IMR-90 (cell line): ENCODE results near the gene ANKMY1. TPM values are rescaled to one million over a fixed set of nuclear protein-coding genes. Genes with fewer than 3 reads are reported as not detected.

Source experiments
- ATAC-seq: fragments of 200-7000 bp; cut with Tn5 transposase; 2 replicates; pipeline ENCODE4 v1.9.1; 2020; ENCODE audit warnings: low read depth, mild to moderate bottlenecking, moderate library complexity
- BruUV-seq: library from RNA; stranded (reverse); fragments of 400-500 nt; replicated peaks from 2 replicates; lab custom pipeline; 2021; lab: Mats Ljungman, UMichigan
- CTCF ChIA-PET: fragments of 300-600 bp; formaldehyde crosslinking; extraction: SDS; loops from one replicate; lab custom pipeline; 2021; ENCODE audit warnings: antibody characterized with exemption; lab: Yijun Ruan, JAX
- POLR2A ChIA-PET: fragments of 300-600 bp; sonication (Branson Sonifier 250); formaldehyde crosslinking; loops from one replicate; lab custom pipeline; 2022; ENCODE audit warnings: antibody characterized with exemption; ENCODE audit not compliant: unreplicated experiment; lab: Charles Lee
- DNase-seq: peaks from one replicate; pipeline ENCODE4 v3.0.0; 2013
- H2AFZ ChIP-seq: replicated peaks from 2 replicates; pipeline ENCODE3; 2013; ENCODE audit warnings: low read length, mild to moderate bottlenecking; ENCODE audit not compliant: poor library complexity
- H2AK5ac ChIP-seq: 2 replicates; pipeline ENCODE4 v1.6.1; 2013; ENCODE audit warnings: low read depth, low read length, inconsistent platforms
- H2AK9ac ChIP-seq: replicated peaks from 2 replicates; pipeline ENCODE3; 2013; ENCODE audit warnings: mild to moderate bottlenecking, low read depth, low read length, moderate library complexity; ENCODE audit not compliant: poor library complexity
- H2BK120ac ChIP-seq: 2 replicates; pipeline ENCODE4 v1.6.1; 2013; ENCODE audit warnings: low read depth, low read length, inconsistent platforms
- H2BK15ac ChIP-seq: 3 replicates; pipeline ENCODE4 v1.6.1; 2013; ENCODE audit warnings: low read depth, low read length, inconsistent platforms
- H2BK20ac ChIP-seq: 2 replicates; pipeline ENCODE4 v1.6.1; 2013; ENCODE audit warnings: low read depth, mild to moderate bottlenecking, inconsistent platforms, low read length, moderate library complexity
- H2BK5ac ChIP-seq: 2 replicates; pipeline ENCODE4 v1.6.1; 2013; ENCODE audit warnings: mild to moderate bottlenecking, low read depth, low read length, inconsistent platforms; ENCODE audit not compliant: poor library complexity, severe bottlenecking
- H3K14ac ChIP-seq: replicated peaks from 2 replicates; pipeline ENCODE4 v1.6.1; 2013; ENCODE audit warnings: low read depth, low read length, inconsistent platforms
- H3K18ac ChIP-seq: 2 replicates; pipeline ENCODE4 v1.6.1; 2013; ENCODE audit warnings: low read depth, low read length, control low read depth
- H3K23ac ChIP-seq: 2 replicates; pipeline ENCODE4 v1.6.1; 2013; ENCODE audit warnings: low read depth, low read length, inconsistent platforms
- H3K27ac ChIP-seq: 2 replicates; pipeline ENCODE4 v1.5.1; 2013; ENCODE audit warnings: mild to moderate bottlenecking, control low read depth, low read length; ENCODE audit not compliant: insufficient read depth
- H3K27me3 ChIP-seq: 2 replicates; pipeline ENCODE4 v1.6.1; 2013; ENCODE audit warnings: low read length; ENCODE audit not compliant: control insufficient read depth, insufficient read depth
- H3K36me3 ChIP-seq: 2 replicates; pipeline ENCODE4 v1.6.1; 2013; ENCODE audit warnings: low read length, mixed read lengths; ENCODE audit not compliant: control insufficient read depth, insufficient read depth
- H3K4ac ChIP-seq: 2 replicates; pipeline ENCODE4 v1.6.1; 2013; ENCODE audit warnings: low read depth, low read length, inconsistent platforms
- H3K4me1 ChIP-seq: 2 replicates; pipeline ENCODE4 v1.6.1; 2013; ENCODE audit warnings: low read length, mixed read lengths; ENCODE audit not compliant: control insufficient read depth, insufficient read depth
- H3K4me2 ChIP-seq: 2 replicates; pipeline ENCODE4 v1.6.1; 2013; ENCODE audit warnings: low read depth, mild to moderate bottlenecking, control low read depth, low read length, moderate library complexity
- H3K4me3 ChIP-seq: 2 replicates; pipeline ENCODE4 v1.5.1; 2013; ENCODE audit warnings: low read depth, mild to moderate bottlenecking, control low read depth, low read length, moderate library complexity; ENCODE audit not compliant: insufficient read depth
- H3K56ac ChIP-seq: 2 replicates; pipeline ENCODE4 v1.6.1; 2013; ENCODE audit warnings: low read length, inconsistent platforms; ENCODE audit not compliant: insufficient read depth; ENCODE audit errors: extremely low read depth
- H3K79me1 ChIP-seq, 2 experiments: 2 replicates each; pipeline ENCODE4 v1.6.1; 2013; ENCODE audit warnings: low read length in 2 of 2, inconsistent platforms in 1 of 2, low read depth in 1 of 2
- H3K9ac ChIP-seq: 2 replicates; pipeline ENCODE4 v1.6.1; 2013; ENCODE audit warnings: low read depth, low read length, control low read depth
- H3K9me1 ChIP-seq: 2 replicates; pipeline ENCODE4 v1.6.1; 2013; ENCODE audit warnings: low read length, inconsistent platforms; ENCODE audit not compliant: insufficient read depth
- H3K9me3 ChIP-seq: 2 replicates; pipeline ENCODE4 v1.6.1; 2013; ENCODE audit warnings: low read length; ENCODE audit not compliant: control insufficient read depth, insufficient read depth
- H4K20me1 ChIP-seq: 2 replicates; pipeline ENCODE4 v1.6.1; 2013; ENCODE audit warnings: low read length, inconsistent platforms; ENCODE audit not compliant: insufficient read depth
- H4K5ac ChIP-seq: 2 replicates; pipeline ENCODE4 v1.6.1; 2013; ENCODE audit warnings: mild to moderate bottlenecking, low read depth, low read length, control low read depth
- H4K8ac ChIP-seq, 2 experiments: 2 replicates each; pipeline ENCODE4 v1.6.1; 2013; ENCODE audit warnings: low read depth in 2 of 2, low read length in 2 of 2, control low read depth in 1 of 2, inconsistent platforms in 1 of 2
- H4K91ac ChIP-seq: 2 replicates; pipeline ENCODE4 v1.6.1; 2013; ENCODE audit warnings: low read depth, low read length, inconsistent platforms; ENCODE audit not compliant: insufficient read depth
- BHLHE40 ChIP-seq: fragments of 150-350 bp; IDR thresholded peaks from 2 replicates; pipeline ENCODE4 v1.6.1; 2016; ENCODE audit warnings: mild to moderate bottlenecking, low read depth, low read length
- CEBPB ChIP-seq: IDR thresholded peaks from 2 replicates; pipeline ENCODE4 v1.6.1; 2012; ENCODE audit warnings: low read depth, low read length, improper control_type of control experiment
- CHD1 ChIP-seq: IDR thresholded peaks from 2 replicates; pipeline ENCODE4 v1.6.1; 2012; ENCODE audit warnings: low read depth, low read length, improper control_type of control experiment
- CTCF ChIP-seq: conservative IDR thresholded peaks from 2 replicates; pipeline ENCODE4 v1.5.1; 2012; ENCODE audit warnings: mild to moderate bottlenecking, low read depth, low read length, improper control_type of control experiment
- ELK1 ChIP-seq: fragments of 150-350 bp; IDR thresholded peaks from 2 replicates; pipeline ENCODE4 v1.6.1; 2016; ENCODE audit warnings: low read depth, mild to moderate bottlenecking, low read length, moderate library complexity, borderline replicate concordance
- FOS ChIP-seq: fragments of 150-350 bp; IDR thresholded peaks from 2 replicates; pipeline ENCODE4 v1.6.1; 2016; ENCODE audit warnings: low read depth, low read length
- MAFK ChIP-seq: IDR thresholded peaks from 2 replicates; pipeline ENCODE4 v1.6.1; 2012; ENCODE audit warnings: low read depth, low read length, improper control_type of control experiment
- MAZ ChIP-seq: IDR thresholded peaks from 2 replicates; pipeline ENCODE4 v1.6.1; 2012; ENCODE audit warnings: low read depth, mild to moderate bottlenecking, low read length, improper control_type of control experiment, moderate library complexity, borderline replicate concordance
- MXI1 ChIP-seq: IDR thresholded peaks from 2 replicates; pipeline ENCODE4 v1.6.1; 2012; ENCODE audit warnings: low read depth, mild to moderate bottlenecking, low read length, moderate library complexity, borderline replicate concordance
- RCOR1 ChIP-seq: IDR thresholded peaks from 2 replicates; pipeline ENCODE4 v1.6.1; 2012; ENCODE audit warnings: mild to moderate bottlenecking, low read length, improper control_type of control experiment; ENCODE audit not compliant: insufficient replicate concordance
- SMC3 ChIP-seq: fragments of 150-350 bp; IDR thresholded peaks from 2 replicates; pipeline ENCODE4 v1.6.1; 2016; ENCODE audit warnings: low read depth, mild to moderate bottlenecking, antibody characterized with exemption, low read length, moderate library complexity
- USF2 ChIP-seq: fragments of 150-350 bp; IDR thresholded peaks from 2 replicates; pipeline ENCODE4 v1.6.1; 2017; ENCODE audit warnings: mild to moderate bottlenecking, antibody characterized with exemption, low read length, low read depth
- WGBS, 2 experiments: methylation state at CpG; one replicate each; pipeline versions ENCODE4 v1.1.5 to v1.1.7; 2013; ENCODE audit warnings: missing lambda C conversion rate in 2 of 2; ENCODE audit not compliant: insufficient read length in 1 of 2; ENCODE audit errors: extremely low coverage in 2 of 2; 5-methylcytosine and 5-hydroxymethylcytosine counted together
- dilution Hi-C: fragments of 300-500 bp; cut with HindIII; formaldehyde crosslinking; loops from one replicate; pipeline ENCODE4 v1.14.3; 2018; ENCODE audit warnings: low sequenced_read_pairs; ENCODE audit not compliant: unreplicated experiment
- in situ Hi-C: fragments of 300-500 bp; cut with MboI; formaldehyde crosslinking; loops from 3 replicates; pipeline ENCODE4 v1.14.3; 2019; ENCODE audit warnings: low sequenced_read_pairs, inconsistent platforms, mixed read lengths
- intact Hi-C: fragments of 100-400 bp; cut with micrococcal nuclease; formaldehyde crosslinking; loops from 2 replicates; pipeline ENCODE4 v1.10.0; 2022
- polyA plus RNA-seq, 3 experiments: library from polyadenylated mRNA; depleted of rRNA; stranded (reverse); fragments of >200 nt; gene quantifications; 2 replicates each; pipeline ENCODE4 v1.2.3, GENCODE V29; 2012; ENCODE audit warnings: low replicate concordance in 1 of 3
- total RNA-seq: library from RNA; depleted of rRNA; stranded (reverse); fragments of >200 nt; gene quantifications from 2 replicates; pipeline ENCODE4 v1.2.3, GENCODE V29; 2012

The ANKMY1 gene
- total and polyA plus RNA-seq, 2 of the 4 experiments (the other 2 are of a cell fraction), result 2.9 to 5.5 TPM

GRCh38 chr2:240503375-240503774 is 54.4 kb downstream of the ANKMY1 start:
- H4K8ac ChIP-seq, result no peak overlapping the region
- no peak overlapping the region for H3K4ac ChIP-seq
- no peak overlapping the region for H3K4me2 ChIP-seq
- H3K14ac ChIP-seq, result no peak overlapping the region
- H2BK120ac ChIP-seq, result no peak overlapping the region
- no peak overlapping the region for H3K56ac ChIP-seq
- peaks cover 8% of the 10 kb centered on the region; the same call in 1 of the 2 replicates for H3K9me1 ChIP-seq
- intact Hi-C loops (no loop called here), dilution Hi-C loops (no loop called here), in situ Hi-C loops (loop anchor here (10.0 kb wide), 1 partner anchor 341 kb away; no protein-coding TSS in a partner anchor)
- ATAC-seq (no peak), DNase-seq (no peak)
- H2BK20ac ChIP-seq, result no peak overlapping the region
- WGBS, 2 experiments, result 84% methylated on average over 5 of the region's 9 CpGs; no CpG with 5 or more reads in 1 of the 2 experiments
- H3K9me3 ChIP-seq, result no peaks in the 10 kb centered on the region
- H3K27me3 ChIP-seq, result no peaks in the 10 kb centered on the region
- H3K79me1 ChIP-seq, result no peaks in the 10 kb centered on the region
- H2AK9ac ChIP-seq, result no peak overlapping the region
- no peak overlapping the region for H3K4me3 ChIP-seq
- no peak overlapping the region for H2AK5ac ChIP-seq
- no peak overlapping the region for H3K23ac ChIP-seq
- H3K18ac ChIP-seq, result no peak overlapping the region
- no peaks in the 10 kb centered on the region; the same call in 1 of the 2 replicates for H4K20me1 ChIP-seq
- POLR2A ChIA-PET, result no interaction called here
- H4K91ac ChIP-seq, result no peak overlapping the region
- H2BK5ac ChIP-seq, result no peak overlapping the region
- H3K27ac ChIP-seq, result no peak overlapping the region
- H4K5ac ChIP-seq, result no peak overlapping the region
- no TSS peak for BruUV-seq
- H2AFZ ChIP-seq, result no peak overlapping the region
- TF ChIP-seq BHLHE40, result no peak
- no peak for TF ChIP-seq FOS
- TF ChIP-seq CTCF, result no peak
- no peak for TF ChIP-seq MAZ
- TF ChIP-seq CHD1, result no peak
- no peak for TF ChIP-seq MXI1
- no peak for TF ChIP-seq MAFK
- no peak for TF ChIP-seq RCOR1
- no peak for TF ChIP-seq CEBPB
- TF ChIP-seq SMC3, result no peak
- TF ChIP-seq USF2, result no peak
- TF ChIP-seq ELK1, result no peak
- CTCF ChIA-PET, result interaction anchor here (0.8 kb wide), 1 partner anchor 11 kb away, joined by 4 read pairs; no protein-coding TSS in a partner anchor
- H2BK15ac ChIP-seq, result no peak overlapping the region
- no peak overlapping the region for H3K9ac ChIP-seq
- no peaks in the 10 kb centered on the region for H3K4me1 ChIP-seq
- H3K36me3 ChIP-seq, result peaks cover 2% of the 10 kb centered on the region; the same call in 1 of the 2 replicates
